NK-92 (cell line): Measurements from ENCODE around the gene CHDH.

Experiments used
- DNase-seq: peaks from one replicate; lab custom pipeline; 2025; ENCODE audit not compliant: unreplicated experiment; lab: John Stamatoyannopoulos, UW

The CHDH gene

GRCh38 chr3:53826048-53826447, 20.2 kb downstream of the CHDH start:
- DNase-seq: no peak

DNA sequence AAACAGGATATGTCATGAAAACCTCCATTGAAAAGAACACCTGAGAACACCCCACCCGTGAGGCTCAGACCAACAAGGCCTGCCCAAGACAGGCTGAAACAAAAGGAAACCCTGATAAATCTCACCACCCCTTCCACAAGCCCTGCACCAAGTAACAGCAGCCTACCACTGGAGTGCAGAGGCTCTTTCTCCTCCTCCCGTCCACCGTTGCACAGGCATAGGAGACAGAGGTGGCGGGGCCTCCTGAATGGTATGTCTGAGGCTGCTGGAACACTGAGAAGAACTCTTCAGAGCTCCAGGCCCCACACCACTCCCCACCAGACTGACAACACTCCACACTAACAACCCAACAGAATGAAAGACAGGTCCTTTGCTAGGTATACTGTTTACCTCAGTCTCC, 21.4 kb downstream of the CHDH start:
- no peak for DNase-seq

- DNase-seq: no peak
These were observed 22.1 kb downstream of the CHDH start for GRCh38 chr3:53823956-53824657.

GRCh38 chr3:53823026-53823955, 22.9 kb downstream of the CHDH start:
- DNase-seq: no peak

DNA sequence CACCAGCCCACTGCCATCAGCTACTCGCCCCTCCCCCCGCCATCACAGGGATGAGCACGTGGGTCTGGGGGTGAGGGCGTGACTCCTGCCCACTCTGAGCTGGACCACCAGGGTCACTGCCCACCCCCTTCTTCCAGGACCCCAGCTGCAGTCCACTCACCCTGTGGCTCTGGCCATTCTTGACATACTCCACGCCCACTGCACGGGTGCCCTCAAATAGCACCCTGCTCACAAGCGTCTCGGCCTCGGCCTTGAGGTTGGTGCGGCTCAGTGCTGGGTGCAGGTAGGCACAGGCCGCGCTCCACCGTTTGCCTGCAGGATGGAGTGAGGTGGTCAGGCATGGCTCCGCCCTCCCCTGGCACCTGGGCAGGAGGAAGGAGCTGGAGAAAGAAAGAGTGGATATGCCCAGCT, 23.9 kb downstream of the CHDH start:
- DNase-seq: no peak

- DNase-seq: no peak
These were observed 24.5 kb downstream of the CHDH start for GRCh38 chr3:53821631-53822121.

- no peak for DNase-seq
These were observed 25.3 kb downstream of the CHDH start for GRCh38 chr3:53820756-53821580.

DNA sequence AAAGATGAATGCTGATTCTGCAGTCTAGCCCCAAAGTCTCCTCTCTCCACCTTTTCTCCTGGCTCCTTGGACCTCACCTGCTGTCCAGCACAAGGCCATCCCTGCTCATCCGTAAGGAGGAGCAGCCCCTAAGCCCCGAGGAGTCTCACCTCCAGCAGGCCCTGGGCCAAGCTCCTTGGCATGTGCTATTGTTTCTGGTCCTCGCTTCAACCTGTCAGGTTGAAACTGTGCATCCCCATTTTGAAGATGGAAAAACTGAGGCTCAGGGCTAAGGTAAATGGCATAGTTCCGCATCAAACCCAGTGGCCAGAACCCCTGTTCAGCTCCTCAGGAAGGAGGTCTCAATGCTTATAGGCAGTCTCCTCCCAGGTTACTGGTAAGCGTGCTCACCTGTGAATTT, 26.1 kb downstream of the CHDH start:
- no peak for DNase-seq

DNA sequence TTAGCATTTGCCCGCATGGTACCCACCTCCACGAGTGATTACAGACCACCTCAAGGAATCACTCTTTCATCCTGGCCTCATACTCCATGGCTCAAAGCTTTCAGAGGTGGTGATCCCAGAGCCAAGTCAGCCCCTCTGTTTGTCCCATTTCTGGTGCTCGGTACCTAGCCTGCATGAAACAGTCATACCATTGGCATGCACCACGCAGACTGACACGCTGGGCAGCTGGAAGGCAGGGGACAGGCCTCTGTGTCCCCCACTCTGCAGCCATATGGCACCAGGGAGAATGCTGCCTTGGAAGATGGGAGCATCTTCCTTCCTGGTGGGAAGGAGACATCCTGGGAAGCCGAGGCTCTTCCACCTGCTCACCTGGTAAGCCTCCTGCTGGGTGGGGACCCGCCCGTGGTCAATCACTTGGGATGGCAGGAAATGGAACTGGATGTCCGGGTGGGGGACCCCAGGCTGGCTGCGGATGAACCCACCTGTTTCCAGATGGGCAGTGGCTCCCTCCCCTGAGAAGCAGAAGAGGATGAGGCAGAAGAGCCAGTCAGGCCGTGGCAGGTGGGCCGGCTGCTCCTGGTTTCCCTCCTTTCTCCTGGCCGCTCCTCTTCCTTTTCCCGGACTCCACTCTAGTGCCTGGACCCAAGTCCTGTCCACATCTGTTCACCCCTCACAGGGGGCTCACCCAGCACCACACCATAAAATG, 26.9 kb downstream of the CHDH start:
- no peak for DNase-seq

GRCh38 chr3:53818221-53819162, 27.7 kb downstream of the CHDH start:
- no peak for DNase-seq

DNA sequence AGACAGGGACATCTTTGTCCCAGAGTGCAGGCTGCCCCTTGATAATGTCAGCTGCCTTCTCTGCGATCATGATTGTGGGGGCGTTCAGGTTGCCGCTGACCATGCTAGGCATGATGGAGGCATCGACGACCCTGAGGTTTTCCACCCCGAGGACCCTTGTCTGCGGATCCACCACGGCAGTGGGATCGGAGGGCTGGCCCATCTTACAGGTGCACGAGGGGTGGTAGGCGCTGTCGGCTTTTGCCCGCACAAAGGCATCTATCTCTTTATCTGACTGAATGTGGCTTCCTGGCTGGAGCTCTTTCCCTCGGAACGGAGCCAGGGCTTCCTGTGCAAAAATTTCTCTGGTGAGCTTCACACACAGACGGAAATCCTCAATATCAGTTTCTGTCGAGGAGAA, 28.4 kb downstream of the CHDH start:
- DNase-seq: no peak

- no peak for DNase-seq
These were observed 29.0 kb downstream of the CHDH start for GRCh38 chr3:53817211-53817610.

GRCh38 chr3:53816425-53816824, 29.8 kb downstream of the CHDH start:
- DNase-seq: no peak

- no peak for DNase-seq
These were observed 30.6 kb downstream of the CHDH start for GRCh38 chr3:53815651-53816050.

- no peak for DNase-seq
These were observed 31.2 kb downstream of the CHDH start for GRCh38 chr3:53815067-53815466.

- DNase-seq: no peak
These were observed 32.3 kb downstream of the CHDH start for GRCh38 chr3:53813876-53814275.

GRCh38 chr3:53813229-53813628, 33.0 kb downstream of the CHDH start:
- no peak for DNase-seq

- DNase-seq: no peak
These were observed 33.8 kb downstream of the CHDH start for GRCh38 chr3:53812434-53812833.

DNA sequence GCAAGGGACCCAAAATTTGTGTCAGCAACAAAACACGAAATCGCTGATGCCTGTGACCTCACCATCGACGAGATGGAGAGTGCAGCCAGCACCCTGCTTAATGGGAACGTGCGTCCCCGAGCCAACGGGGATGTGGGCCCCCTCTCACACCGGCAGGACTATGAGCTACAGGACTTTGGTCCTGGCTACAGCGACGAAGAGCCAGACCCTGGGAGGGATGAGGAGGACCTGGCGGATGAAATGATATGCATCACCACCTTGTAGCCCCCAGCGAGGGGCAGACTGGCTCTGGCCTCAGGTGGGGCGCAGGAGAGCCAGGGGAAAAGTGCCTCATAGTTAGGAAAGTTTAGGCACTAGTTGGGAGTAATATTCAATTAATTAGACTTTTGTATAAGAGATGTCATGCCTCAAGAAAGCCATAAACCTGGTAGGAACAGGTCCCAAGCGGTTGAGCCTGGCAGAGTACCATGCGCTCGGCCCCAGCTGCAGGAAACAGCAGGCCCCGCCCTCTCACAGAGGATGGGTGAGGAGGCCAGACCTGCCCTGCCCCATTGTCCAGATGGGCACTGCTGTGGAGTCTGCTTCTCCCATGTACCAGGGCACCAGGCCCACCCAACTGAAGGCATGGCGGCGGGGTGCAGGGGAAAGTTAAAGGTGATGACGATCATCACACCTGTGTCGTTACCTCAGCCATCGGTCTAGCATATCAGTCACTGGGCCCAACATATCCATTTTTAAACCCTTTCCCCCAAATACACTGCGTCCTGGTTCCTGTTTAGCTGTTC, 34.9 kb downstream of the CHDH start:
- no peak for DNase-seq
